ENCODE data around the gene OR4K14. TPM values are rescaled to one million over a fixed set of nuclear protein-coding genes. Genes with fewer than 3 reads are reported as not detected.

Gene OR4K14
- total RNA-seq, 2 donors from 2014 or later = not detected

DNA sequence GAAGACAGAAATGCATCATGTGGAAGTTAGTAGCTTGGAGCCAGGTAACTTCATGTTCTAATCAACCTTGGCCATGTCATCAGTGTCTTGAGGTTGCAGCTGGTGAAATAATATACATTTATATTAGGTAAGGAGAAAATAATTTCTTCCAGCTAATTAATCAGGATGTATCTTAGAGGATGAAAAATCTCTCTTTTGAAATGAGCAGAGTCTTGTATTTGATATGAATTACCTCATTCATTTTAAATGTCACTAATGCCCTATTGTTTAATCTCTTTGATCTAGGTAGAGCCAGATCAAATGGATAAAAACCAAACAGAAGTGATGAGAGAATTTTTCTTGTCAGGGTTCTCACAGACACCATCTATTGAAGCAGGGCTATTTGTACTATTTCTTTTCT, 17.2 kb downstream of the OR4K14 start, which contains the start of gene OR4Q2:
Gene OR4Q2, plus strand, starts transcription at position 301 of the 400 bp plus-strand sequence.
- no peaks in the 10 kb centered on the region for H3K4me1 ChIP-seq (ENCODE audit: control insufficient read depth, insufficient read depth, low read length)
- TF ChIP-seq, protein P1, sequence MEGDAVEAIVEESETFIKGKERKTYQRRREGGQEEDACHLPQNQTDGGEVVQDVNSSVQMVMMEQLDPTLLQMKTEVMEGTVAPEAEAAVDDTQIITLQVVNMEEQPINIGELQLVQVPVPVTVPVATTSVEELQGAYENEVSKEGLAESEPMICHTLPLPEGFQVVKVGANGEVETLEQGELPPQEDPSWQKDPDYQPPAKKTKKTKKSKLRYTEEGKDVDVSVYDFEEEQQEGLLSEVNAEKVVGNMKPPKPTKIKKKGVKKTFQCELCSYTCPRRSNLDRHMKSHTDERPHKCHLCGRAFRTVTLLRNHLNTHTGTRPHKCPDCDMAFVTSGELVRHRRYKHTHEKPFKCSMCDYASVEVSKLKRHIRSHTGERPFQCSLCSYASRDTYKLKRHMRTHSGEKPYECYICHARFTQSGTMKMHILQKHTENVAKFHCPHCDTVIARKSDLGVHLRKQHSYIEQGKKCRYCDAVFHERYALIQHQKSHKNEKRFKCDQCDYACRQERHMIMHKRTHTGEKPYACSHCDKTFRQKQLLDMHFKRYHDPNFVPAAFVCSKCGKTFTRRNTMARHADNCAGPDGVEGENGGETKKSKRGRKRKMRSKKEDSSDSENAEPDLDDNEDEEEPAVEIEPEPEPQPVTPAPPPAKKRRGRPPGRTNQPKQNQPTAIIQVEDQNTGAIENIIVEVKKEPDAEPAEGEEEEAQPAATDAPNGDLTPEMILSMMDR (conservative IDR thresholded peaks at IDR 0.05) = no peak
- no peaks in the 10 kb centered on the region for H3K36me3 ChIP-seq (ENCODE audit: control insufficient read depth, insufficient read depth, low read length)
- H3K9ac ChIP-seq (ENCODE audit: extremely low read depth, low read length, poor library complexity, severe bottlenecking) = no peak within 1 kb of the TSS
- no peak within 1 kb of the TSS for H3K27ac ChIP-seq (ENCODE audit: low read depth, low read length)
- Mint-ChIP-seq H3K4me1 (no peaks in the 10 kb centered on the region), H3K9me3 (peaks cover 58% of the 10 kb centered on the region), H3K36me3 (ENCODE audit: low read depth) (no peaks in the 10 kb centered on the region), H3K27me3 (ENCODE audit: insufficient read depth) (no peaks in the 10 kb centered on the region), H3K4me3 (no peak within 1 kb of the TSS), H3K27ac (no peak within 1 kb of the TSS)
- peaks cover 67% of the 10 kb centered on the region for H3K9me3 ChIP-seq (ENCODE audit: control insufficient read depth, low read length)
- no peak for DNase-seq
- no peak within 1 kb of the TSS for H3K4me3 ChIP-seq (ENCODE audit: low read length)
- H3K27me3 ChIP-seq (ENCODE audit: control insufficient read depth, insufficient read depth, low read length, poor library complexity, severe bottlenecking) = no peaks in the 10 kb centered on the region

DNA sequence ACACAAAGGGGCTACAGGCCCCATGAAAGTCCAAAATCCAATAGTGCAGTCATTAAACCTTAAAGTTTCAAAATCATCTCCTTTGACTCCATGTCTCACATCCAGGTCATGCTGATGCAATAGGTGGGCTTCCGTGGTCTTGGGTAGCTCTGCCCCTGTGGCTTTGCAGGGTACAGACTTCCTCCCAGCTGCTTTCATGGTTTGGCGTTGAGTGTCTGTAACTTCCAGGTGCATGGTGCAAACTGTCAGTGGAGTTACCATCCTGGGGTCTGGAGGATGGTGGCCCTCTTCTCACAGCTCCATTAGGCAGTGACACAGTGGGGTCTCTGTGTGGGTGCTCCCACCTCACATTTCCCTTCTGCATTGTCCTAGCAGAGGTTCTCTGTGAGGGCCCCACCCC, 25.7 kb downstream of the OR4K14 start:
- H3K27me3 Mint-ChIP-seq (ENCODE audit: insufficient read depth) = no peaks in the 10 kb centered on the region
- TF ChIP-seq, protein P1 (conservative IDR thresholded peaks at IDR 0.05) = no peak
- no peaks in the 10 kb centered on the region for H3K4me1 Mint-ChIP-seq
- H3K9me3 Mint-ChIP-seq = peaks cover 86% of the 10 kb centered on the region
- no peak overlapping the region for H3K4me3 Mint-ChIP-seq
- Histone ChIP-seq H3K9ac (ENCODE audit: extremely low read depth, low read length, poor library complexity, severe bottlenecking) (no peak overlapping the region), H3K27me3 (ENCODE audit: control insufficient read depth, insufficient read depth, low read length, poor library complexity, severe bottlenecking) (no peaks in the 10 kb centered on the region), H3K4me3 (ENCODE audit: low read length) (no peak overlapping the region), H3K4me1 (ENCODE audit: control insufficient read depth, insufficient read depth, low read length) (no peaks in the 10 kb centered on the region), H3K36me3 (ENCODE audit: control insufficient read depth, insufficient read depth, low read length) (no peaks in the 10 kb centered on the region), H3K9me3 (ENCODE audit: control insufficient read depth, low read length) (peaks cover 82% of the 10 kb centered on the region), H3K27ac (ENCODE audit: low read depth, low read length) (no peak overlapping the region)
- H3K27ac Mint-ChIP-seq = no peak overlapping the region
- 53 to 54% methylated on average over 2 of the region's 2 CpGs for WGBS, 2 experiments (ENCODE audit: insufficient coverage in 1 of 2, insufficient read length in 1 of 2)
- no peak for DNase-seq
- H3K36me3 Mint-ChIP-seq (ENCODE audit: low read depth) = no peaks in the 10 kb centered on the region

DNA sequence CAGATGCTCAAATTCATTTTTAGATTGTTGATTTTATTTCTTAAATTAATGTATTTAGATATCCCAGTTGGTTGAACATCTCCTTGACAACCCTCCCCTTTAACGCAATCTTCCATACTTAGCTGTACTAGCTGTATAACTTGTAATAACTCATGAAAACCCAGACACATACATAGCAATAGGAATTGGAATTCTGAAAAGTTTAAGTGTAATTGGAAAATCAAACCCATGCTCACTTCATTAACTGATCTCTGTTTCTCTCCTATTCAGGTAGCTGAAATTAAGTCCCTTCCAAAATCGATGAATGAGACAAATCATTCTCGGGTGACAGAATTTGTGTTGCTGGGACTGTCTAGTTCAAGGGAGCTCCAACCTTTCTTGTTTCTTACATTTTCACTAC, 43.8 kb downstream of the OR4K14 start, which contains the start of gene OR4K15:
Gene OR4K15, plus strand, starts transcription at position 301 of the 400 bp plus-strand sequence. Its CDS starts 0 bp downstream, at position 301.
- no peak within 1 kb of the TSS for H3K27ac Mint-ChIP-seq
- peaks cover 55% of the 10 kb centered on the region for H3K9me3 Mint-ChIP-seq
- no peak for DNase-seq
- no peak within 1 kb of the TSS for H3K4me3 ChIP-seq (ENCODE audit: low read length)
- H3K27me3 ChIP-seq (ENCODE audit: control insufficient read depth, insufficient read depth, low read length, poor library complexity, severe bottlenecking) = no peaks in the 10 kb centered on the region
- H3K36me3 Mint-ChIP-seq (ENCODE audit: low read depth) = no peaks in the 10 kb centered on the region
- H3K4me1 ChIP-seq (ENCODE audit: control insufficient read depth, insufficient read depth, low read length) = no peaks in the 10 kb centered on the region
- no peak within 1 kb of the TSS for H3K4me3 Mint-ChIP-seq
- no peak within 1 kb of the TSS for H3K9ac ChIP-seq (ENCODE audit: extremely low read depth, low read length, poor library complexity, severe bottlenecking)
- TF ChIP-seq, protein P1 (conservative IDR thresholded peaks at IDR 0.05) = no peak
- no peaks in the 10 kb centered on the region for H3K36me3 ChIP-seq (ENCODE audit: control insufficient read depth, insufficient read depth, low read length)
- no peaks in the 10 kb centered on the region for H3K27me3 Mint-ChIP-seq (ENCODE audit: insufficient read depth)
- H3K9me3 ChIP-seq (ENCODE audit: control insufficient read depth, low read length) = peaks cover 41% of the 10 kb centered on the region
- 94 to 100% methylated on average over 2 to 3 of the region's 3 CpGs for WGBS, 2 experiments (ENCODE audit: insufficient coverage in 1 of 2, insufficient read length in 1 of 2)
- H3K4me1 Mint-ChIP-seq = no peaks in the 10 kb centered on the region
- H3K27ac ChIP-seq (ENCODE audit: low read depth, low read length) = no peak within 1 kb of the TSS
